Chondrocyte (in vitro differentiated cells): ENCODE measurements around the gene CCDC7. TPM values are rescaled to one million over a fixed set of nuclear protein-coding genes. Genes with fewer than 3 reads are reported as not detected.
A peak's percentile ranks its signal among the peaks of the same experiment; 100 is the strongest.
"Not testable (repeated sequence)": the region's sequence is repeated elsewhere in the genome, so short reads cannot be mapped to it uniquely, and the experiment has no call there.

ENCODE experiments used
- DNase-seq: peaks from one replicate; pipeline ENCODE4 v3.0.0; 2021; ENCODE audit warnings: mixed read lengths, low spot score
- H3K27ac Mint-ChIP-seq: one replicate; pipeline ENCODE4 v1.8.0; 2021; ENCODE audit warnings: mild to moderate bottlenecking, moderate library complexity, mixed read lengths; ENCODE audit not compliant: unreplicated experiment
- H3K27me3 Mint-ChIP-seq: 2 replicates; pipeline ENCODE4 v1.8.0; 2021; ENCODE audit warnings: low read depth, mixed read lengths
- H3K36me3 Mint-ChIP-seq: 2 replicates; pipeline ENCODE4 v1.8.0; 2021; ENCODE audit warnings: low read depth, mixed read lengths
- H3K4me1 Mint-ChIP-seq: 2 replicates; pipeline ENCODE4 v1.8.0; 2021; ENCODE audit warnings: low read depth, mild to moderate bottlenecking, mixed read lengths
- H3K4me3 Mint-ChIP-seq: one replicate; pipeline ENCODE4 v1.8.0; 2021; ENCODE audit warnings: mild to moderate bottlenecking, moderate library complexity, mixed read lengths; ENCODE audit not compliant: unreplicated experiment
- H3K9me3 Mint-ChIP-seq: 2 replicates; pipeline ENCODE4 v1.8.0; 2021; ENCODE audit warnings: low read depth, mixed read lengths
- total RNA-seq: library from RNA; stranded (reverse); gene quantifications from 3 replicates; pipeline ENCODE4 v1.2.1, GENCODE V29; 2021
- TF ChIP-seq, protein P1 (sequence below): fragments of 200-600 bp; sonication (generic); IDR thresholded peaks from 2 replicates; pipeline ENCODE4 v1.5.0; 2021; ENCODE audit warnings: antibody characterized with exemption, mild to moderate bottlenecking, moderate library complexity

Gene CCDC7
- total RNA-seq, 1 donor from 2014 or later, result 7.0 TPM

- Mint-ChIP-seq H3K27ac (no peak overlapping the region), H3K4me3 (no peak overlapping the region), H3K27me3 (no peaks in the 10 kb centered on the region), H3K36me3 (peaks cover 21% of the 10 kb centered on the region), H3K9me3 (no peaks in the 10 kb centered on the region), H3K4me1 (peaks cover 11% of the 10 kb centered on the region)
- TF ChIP-seq, protein P1, sequence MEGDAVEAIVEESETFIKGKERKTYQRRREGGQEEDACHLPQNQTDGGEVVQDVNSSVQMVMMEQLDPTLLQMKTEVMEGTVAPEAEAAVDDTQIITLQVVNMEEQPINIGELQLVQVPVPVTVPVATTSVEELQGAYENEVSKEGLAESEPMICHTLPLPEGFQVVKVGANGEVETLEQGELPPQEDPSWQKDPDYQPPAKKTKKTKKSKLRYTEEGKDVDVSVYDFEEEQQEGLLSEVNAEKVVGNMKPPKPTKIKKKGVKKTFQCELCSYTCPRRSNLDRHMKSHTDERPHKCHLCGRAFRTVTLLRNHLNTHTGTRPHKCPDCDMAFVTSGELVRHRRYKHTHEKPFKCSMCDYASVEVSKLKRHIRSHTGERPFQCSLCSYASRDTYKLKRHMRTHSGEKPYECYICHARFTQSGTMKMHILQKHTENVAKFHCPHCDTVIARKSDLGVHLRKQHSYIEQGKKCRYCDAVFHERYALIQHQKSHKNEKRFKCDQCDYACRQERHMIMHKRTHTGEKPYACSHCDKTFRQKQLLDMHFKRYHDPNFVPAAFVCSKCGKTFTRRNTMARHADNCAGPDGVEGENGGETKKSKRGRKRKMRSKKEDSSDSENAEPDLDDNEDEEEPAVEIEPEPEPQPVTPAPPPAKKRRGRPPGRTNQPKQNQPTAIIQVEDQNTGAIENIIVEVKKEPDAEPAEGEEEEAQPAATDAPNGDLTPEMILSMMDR, result no peak
- DNase-seq, result no peak
Observed at GRCh38 chr10:32905466-32905865, 459.5 kb downstream of the CCDC7 start.

- H3K4me3 Mint-ChIP-seq, result no peak overlapping the region
- no peak for DNase-seq
- peaks cover 25% of the 10 kb centered on the region for H3K36me3 Mint-ChIP-seq
- peak overlapping the region; percentile 27 for H3K27ac Mint-ChIP-seq
- no peaks in the 10 kb centered on the region for H3K9me3 Mint-ChIP-seq
- TF ChIP-seq, protein P1, result no peak
- H3K27me3 Mint-ChIP-seq, result no peaks in the 10 kb centered on the region
- H3K4me1 Mint-ChIP-seq, result peaks cover 11% of the 10 kb centered on the region
Observed at GRCh38 chr10:32906595-32906994, 460.7 kb downstream of the CCDC7 start.

DNA sequence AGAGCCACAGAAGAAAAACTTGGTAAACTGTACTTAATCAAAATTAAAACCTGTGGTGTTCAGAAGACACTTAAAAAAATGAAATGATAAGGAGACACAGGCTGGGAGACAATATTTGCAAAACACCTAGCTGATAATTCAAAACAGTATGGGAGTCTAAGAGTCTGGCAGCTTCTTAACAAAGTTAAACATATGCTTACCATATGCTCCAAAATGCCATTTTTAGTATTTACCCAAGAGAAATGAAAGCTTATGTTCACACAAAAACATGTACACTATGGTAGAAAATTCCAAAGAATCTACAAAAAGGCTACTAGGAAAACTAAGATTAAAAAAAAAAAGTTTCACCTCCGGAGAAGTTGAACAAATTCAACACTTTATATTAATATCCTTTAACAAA lies 463.5 kb downstream of the CCDC7 start:
- no peak overlapping the region for H3K4me3 Mint-ChIP-seq
- peaks cover 14% of the 10 kb centered on the region for H3K4me1 Mint-ChIP-seq
- peaks cover 38% of the 10 kb centered on the region for H3K36me3 Mint-ChIP-seq
- no peaks in the 10 kb centered on the region for H3K27me3 Mint-ChIP-seq
- DNase-seq, result no peak
- TF ChIP-seq, protein P1, result no peak
- H3K9me3 Mint-ChIP-seq, result no peaks in the 10 kb centered on the region
- peak overlapping the region; percentile 23 for H3K27ac Mint-ChIP-seq

GRCh38 chr10:32909970-32910369 lies 464.0 kb downstream of the CCDC7 start:
- H3K27me3 Mint-ChIP-seq, DNase-seq, H3K9me3 Mint-ChIP-seq, H3K4me3 Mint-ChIP-seq: not testable (repeated sequence)
- Mint-ChIP-seq H3K27ac (peak overlapping the region; percentile 12), H3K4me1 (peaks cover 16% of the 10 kb centered on the region), H3K36me3 (peaks cover 41% of the 10 kb centered on the region)

DNA sequence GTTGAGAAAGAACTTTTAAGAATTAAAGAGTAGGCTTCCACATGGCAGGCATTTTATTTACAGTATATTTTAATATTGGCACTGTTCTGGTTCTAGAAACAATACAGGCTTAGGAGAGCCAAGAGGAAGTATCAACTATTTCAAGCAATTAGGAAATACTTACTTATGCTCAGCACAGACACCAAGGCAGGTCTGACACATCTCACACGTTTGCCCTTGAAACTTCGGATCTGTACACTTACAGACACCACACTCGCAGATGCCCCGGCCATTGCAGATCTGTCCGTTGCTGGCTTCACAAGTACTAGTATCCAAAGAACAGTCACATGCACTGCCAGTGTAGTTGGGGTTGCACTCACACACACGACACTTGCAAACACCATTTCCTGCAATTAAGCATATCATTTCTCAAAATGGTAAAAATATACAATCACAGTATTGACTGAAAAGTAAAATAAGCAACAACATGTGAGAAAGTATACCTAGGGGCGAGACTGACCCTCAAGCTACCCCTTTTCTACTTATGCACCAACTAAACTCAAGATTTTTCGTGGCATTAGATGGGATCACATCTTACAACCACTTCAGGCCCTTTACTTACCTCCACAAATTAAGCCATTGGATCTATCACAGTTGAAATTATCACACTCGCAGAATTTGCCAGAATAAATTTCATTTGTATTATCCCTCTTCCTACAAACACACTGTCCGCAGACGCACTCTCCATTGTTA lies 465.5 kb downstream of the CCDC7 start:
- H3K36me3 Mint-ChIP-seq, result peaks cover 47% of the 10 kb centered on the region
- H3K27ac Mint-ChIP-seq, result peak overlapping the region; percentile 34
- no peak overlapping the region for H3K4me3 Mint-ChIP-seq

DNA sequence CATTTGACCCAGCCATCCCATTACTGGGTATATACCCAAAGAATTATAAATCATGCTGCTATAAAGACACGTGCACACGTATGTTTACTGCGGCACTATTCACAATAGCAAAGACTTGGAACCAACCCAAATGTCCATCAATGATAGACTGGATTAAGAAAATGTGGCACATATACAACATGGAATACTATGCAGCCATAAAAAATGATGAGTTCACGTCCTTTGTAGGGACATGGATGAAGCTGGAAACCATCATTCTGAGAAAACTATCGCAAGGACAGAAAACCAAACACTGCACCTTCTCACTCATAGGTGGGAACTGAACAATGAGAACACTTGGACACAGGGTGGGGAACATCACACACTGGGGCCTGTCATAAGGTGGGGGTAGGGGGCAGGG lies 471.9 kb downstream of the CCDC7 start:
- Mint-ChIP-seq H3K4me1 (peaks cover 13% of the 10 kb centered on the region), H3K36me3 (peaks cover 50% of the 10 kb centered on the region)
- not testable (repeated sequence) for H3K27ac Mint-ChIP-seq, H3K9me3 Mint-ChIP-seq, DNase-seq, H3K4me3 Mint-ChIP-seq, H3K27me3 Mint-ChIP-seq

More for the DNA sequence above, 465.5 kb downstream of the CCDC7 start:
- TF ChIP-seq, protein P1, result no peak
- Mint-ChIP-seq H3K27me3 (no peaks in the 10 kb centered on the region), H3K4me1 (peaks cover 16% of the 10 kb centered on the region), H3K9me3 (no peaks in the 10 kb centered on the region)
- no peak for DNase-seq
